Osteoblast (primary cell): ENCODE measurements around the gene MAFF. TPM values are rescaled to one million over a fixed set of nuclear protein-coding genes. Genes with fewer than 3 reads are reported as not detected.

Source experiments
- DNase-seq: peaks from one replicate; pipeline ENCODE4 v3.0.0; 2011; ENCODE audit warnings: low spot score, mixed read lengths; ENCODE audit not compliant: insufficient read length; ENCODE audit errors: missing footprints
- H2AFZ ChIP-seq: 2 replicates; pipeline ENCODE4 v1.6.0; 2011; ENCODE audit warnings: mild to moderate bottlenecking, low read length
- H3K27ac ChIP-seq: 2 replicates; pipeline ENCODE4 v1.5.1; 2011; ENCODE audit warnings: mild to moderate bottlenecking, low read depth, low read length, moderate library complexity
- H3K27me3 ChIP-seq: 2 replicates; pipeline ENCODE4 v1.6.0; 2012; ENCODE audit warnings: mild to moderate bottlenecking, control low read depth, inconsistent platforms, low read length, moderate library complexity; ENCODE audit not compliant: insufficient read depth
- H3K36me3 ChIP-seq: 2 replicates; pipeline ENCODE4 v1.5.1; 2011; ENCODE audit warnings: mild to moderate bottlenecking, low read length, control low read depth, moderate library complexity; ENCODE audit not compliant: insufficient read depth
- H3K4me1 ChIP-seq: 2 replicates; pipeline ENCODE4 v1.5.1; 2011; ENCODE audit warnings: mild to moderate bottlenecking, low read length, control low read depth, moderate library complexity; ENCODE audit not compliant: insufficient read depth
- H3K4me2 ChIP-seq: 2 replicates; pipeline ENCODE4 v1.6.0; 2011; ENCODE audit warnings: mild to moderate bottlenecking, low read length; ENCODE audit not compliant: insufficient read depth
- H3K4me3 ChIP-seq: fragments of 200-600 bp; sonication (generic); 3 replicates; pipeline ENCODE4 v1.5.1; 2012; ENCODE audit warnings: mild to moderate bottlenecking, low read length, inconsistent platforms; ENCODE audit not compliant: insufficient read depth
- H3K79me2 ChIP-seq: 2 replicates; pipeline ENCODE4 v1.6.0; 2012; ENCODE audit warnings: mild to moderate bottlenecking, low read length, control low read depth, inconsistent platforms; ENCODE audit not compliant: insufficient read depth
- H3K9me3 ChIP-seq: 2 replicates; pipeline ENCODE4 v1.5.1; 2011; ENCODE audit warnings: low read depth, low read length, control low read depth
- H4K20me1 ChIP-seq: 2 replicates; pipeline ENCODE4 v1.6.0; 2012; ENCODE audit warnings: mild to moderate bottlenecking, low read length, control low read depth; ENCODE audit not compliant: insufficient read depth
- CTCF ChIP-seq: IDR thresholded peaks from 2 replicates; pipeline ENCODE4 v1.5.1; 2011; ENCODE audit warnings: mild to moderate bottlenecking, low read depth, low read length, moderate library complexity; ENCODE audit errors: extremely low read depth
- total RNA-seq: library from RNA; depleted of rRNA; stranded (reverse); fragments of >200 nt; gene quantifications from 2 replicates; pipeline ENCODE4 v1.2.3, GENCODE V29; 2012

Gene MAFF
- total RNA-seq, 1 donor, result 22.4 TPM

GRCh38 chr22:38236786-38237185, 35.0 kb downstream of the MAFF start:
- H4K20me1 ChIP-seq, result no peaks in the 10 kb centered on the region
- no peak overlapping the region for H3K4me3 ChIP-seq
- H3K4me1 ChIP-seq, result peaks cover 39% of the 10 kb centered on the region
- H3K36me3 ChIP-seq, result peaks cover 39% of the 10 kb centered on the region
- H3K4me2 ChIP-seq, result no peak overlapping the region
- no peaks in the 10 kb centered on the region for H3K27me3 ChIP-seq
- H3K79me2 ChIP-seq, result peaks cover 47% of the 10 kb centered on the region
- no peak for TF ChIP-seq CTCF
- peak; percentile 23 for DNase-seq
- H2AFZ ChIP-seq, result no peak overlapping the region
- H3K27ac ChIP-seq, result no peak overlapping the region
- no peaks in the 10 kb centered on the region for H3K9me3 ChIP-seq

- H3K79me2 ChIP-seq, result peaks cover 34% of the 10 kb centered on the region
- peak overlapping the region; percentile 68 for H3K4me2 ChIP-seq
- peak; percentile 85 for DNase-seq
- H3K36me3 ChIP-seq, result peaks cover 39% of the 10 kb centered on the region
- H3K4me3 ChIP-seq, result no peak overlapping the region
- H4K20me1 ChIP-seq, result no peaks in the 10 kb centered on the region
- H3K4me1 ChIP-seq, result peaks cover 37% of the 10 kb centered on the region
- H3K27me3 ChIP-seq, result no peaks in the 10 kb centered on the region
- H3K27ac ChIP-seq, result peak overlapping the region; percentile 95
- H3K9me3 ChIP-seq, result no peaks in the 10 kb centered on the region
- no peak for TF ChIP-seq CTCF
- no peak overlapping the region for H2AFZ ChIP-seq
Measured at GRCh38 chr22:38238519-38239071, 36.8 kb downstream of the MAFF start.

GRCh38 chr22:38239101-38239761, 37.4 kb downstream of the MAFF start:
- Histone ChIP-seq H3K4me3 (peak overlapping the region; percentile 46), H4K20me1 (no peaks in the 10 kb centered on the region), H2AFZ (no peak overlapping the region), H3K27ac (peak overlapping the region; percentile 95), H3K9me3 (no peaks in the 10 kb centered on the region), H3K36me3 (peaks cover 41% of the 10 kb centered on the region), H3K4me1 (peaks cover 37% of the 10 kb centered on the region), H3K4me2 (peak overlapping the region; percentile 68), H3K79me2 (peaks cover 36% of the 10 kb centered on the region), H3K27me3 (no peaks in the 10 kb centered on the region)
- peak; percentile 98 for DNase-seq
- TF ChIP-seq CTCF, result peak; percentile 40

- Histone ChIP-seq H4K20me1 (peaks cover 3% of the 10 kb centered on the region), H3K4me2 (peak overlapping the region; percentile 5), H3K4me1 (peaks cover 37% of the 10 kb centered on the region)
Measured at GRCh38 chr22:38240734-38241252, 39.0 kb downstream of the MAFF start.

More at GRCh38 chr22:38240734-38241252, 39.0 kb downstream of the MAFF start:
- TF ChIP-seq CTCF, result no peak
- peaks cover 23% of the 10 kb centered on the region for H3K79me2 ChIP-seq
- H3K4me3 ChIP-seq, result no peak overlapping the region
- H3K36me3 ChIP-seq, result peaks cover 35% of the 10 kb centered on the region
- peak; percentile 96 for DNase-seq
- peak overlapping the region; percentile 95 for H3K27ac ChIP-seq
- no peak overlapping the region for H2AFZ ChIP-seq
- H3K27me3 ChIP-seq, result no peaks in the 10 kb centered on the region
- H3K9me3 ChIP-seq, result no peaks in the 10 kb centered on the region
